ENCODE results near the gene MGAT4A. TPM values are rescaled to one million over a fixed set of nuclear protein-coding genes. Genes with fewer than 3 reads are reported as not detected.

Gene MGAT4A
- polyA plus RNA-seq, 2 donors = 2.8 to 3.0 TPM

GRCh38 chr2:98726205-98726604 is 4.7 kb downstream of the MGAT4A start:
- Histone ChIP-seq H3K27me3 (ENCODE audit: control insufficient read depth in 1 of 2, insufficient read depth in 2 of 2, low read length in 2 of 2) (no peaks in the 10 kb centered on the region), H3K36me3 (ENCODE audit: control insufficient read depth in 2 of 2, insufficient read depth in 2 of 2, low read length in 1 of 2) (no peaks in the 10 kb centered on the region), H3K27ac (ENCODE audit: low read depth in 2 of 2, low read length in 1 of 2) (no peak overlapping the region), H3K4me1 (ENCODE audit: control insufficient read depth in 2 of 2, insufficient read depth in 2 of 2, low read length in 1 of 2) (no peaks in the 10 kb centered on the region), H3K4me3 (ENCODE audit: low read depth in 1 of 2, low read length in 2 of 2) (no peak overlapping the region), H3K9me3 (ENCODE audit: control insufficient read depth in 2 of 2, insufficient read depth in 1 of 2, low read depth in 1 of 2, low read length in 1 of 2) (no peaks in the 10 kb centered on the region)
- 73 to 76% methylated on average over 8 of the region's 8 CpGs for WGBS, 2 donors

DNA sequence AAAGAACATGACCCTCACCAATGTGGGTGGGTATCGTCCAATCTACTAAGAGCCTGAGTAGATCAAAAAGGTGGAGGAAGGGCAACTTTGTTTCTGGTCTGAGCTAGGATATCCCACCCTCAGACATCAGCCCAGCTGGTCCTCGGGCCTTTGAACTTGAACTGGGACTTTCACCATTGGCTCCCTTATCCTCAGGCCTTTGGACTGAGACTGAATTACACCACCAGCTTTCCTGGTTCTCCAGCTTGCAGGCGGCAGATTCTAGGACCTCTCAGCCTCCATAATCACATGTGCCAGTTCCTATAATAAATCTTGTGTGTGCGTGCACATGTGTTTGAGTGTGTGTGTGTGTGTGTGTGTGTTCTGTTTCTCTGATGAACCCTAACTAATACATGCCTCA is 10.6 kb downstream of the MGAT4A start:
- H3K27me3 ChIP-seq (ENCODE audit: control insufficient read depth in 1 of 2, insufficient read depth in 2 of 2, low read length in 2 of 2) = no peaks in the 10 kb centered on the region
- no peaks in the 10 kb centered on the region for H3K9me3 ChIP-seq (ENCODE audit: control insufficient read depth in 2 of 2, insufficient read depth in 1 of 2, low read depth in 1 of 2, low read length in 1 of 2)
- H3K36me3 ChIP-seq (ENCODE audit: control insufficient read depth in 2 of 2, insufficient read depth in 2 of 2, low read length in 1 of 2) = no peaks in the 10 kb centered on the region
- no peak overlapping the region for H3K4me3 ChIP-seq (ENCODE audit: low read depth in 1 of 2, low read length in 2 of 2)
- no peak overlapping the region for H3K27ac ChIP-seq (ENCODE audit: low read depth in 2 of 2, low read length in 1 of 2)
- WGBS, 2 donors = 90 to 97% methylated on average over 4 of the region's 4 CpGs
- H3K4me1 ChIP-seq (ENCODE audit: control insufficient read depth in 2 of 2, insufficient read depth in 2 of 2, low read length in 1 of 2) = no peaks in the 10 kb centered on the region

GRCh38 chr2:98717621-98718020 is 13.3 kb downstream of the MGAT4A start:
- Histone ChIP-seq H3K27me3 (ENCODE audit: control insufficient read depth in 1 of 2, insufficient read depth in 2 of 2, low read length in 2 of 2) (no peaks in the 10 kb centered on the region), H3K4me1 (ENCODE audit: control insufficient read depth in 2 of 2, insufficient read depth in 2 of 2, low read length in 1 of 2) (no peaks in the 10 kb centered on the region), H3K4me3 (ENCODE audit: low read depth in 1 of 2, low read length in 2 of 2) (no peak overlapping the region), H3K9me3 (ENCODE audit: control insufficient read depth in 2 of 2, insufficient read depth in 1 of 2, low read depth in 1 of 2, low read length in 1 of 2) (no peaks in the 10 kb centered on the region), H3K27ac (ENCODE audit: low read depth in 2 of 2, low read length in 1 of 2) (no peak overlapping the region), H3K36me3 (ENCODE audit: control insufficient read depth in 2 of 2, insufficient read depth in 2 of 2, low read length in 1 of 2) (no peaks in the 10 kb centered on the region)
- WGBS, 2 donors = 80 to 82% methylated on average over 6 of the region's 6 CpGs

DNA sequence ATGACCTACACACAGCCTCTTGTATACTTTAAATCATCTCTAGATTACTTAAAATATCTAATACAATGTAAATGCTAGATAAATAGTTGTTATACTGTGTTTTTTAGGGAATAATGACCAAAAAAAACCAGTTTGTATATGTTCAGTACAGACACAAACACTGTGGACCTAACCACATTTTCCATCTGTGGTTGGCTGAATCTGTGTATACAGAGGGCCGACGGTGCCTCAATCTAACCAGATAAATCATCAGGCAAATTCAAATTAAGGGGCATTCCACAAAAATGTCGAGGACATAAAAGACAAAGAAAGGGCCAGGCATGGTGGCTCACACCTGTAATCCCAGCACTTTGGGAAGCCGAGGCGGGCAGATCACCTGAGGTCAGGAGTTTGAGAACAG is 14.1 kb downstream of the MGAT4A start:
- no peaks in the 10 kb centered on the region for H3K9me3 ChIP-seq (ENCODE audit: control insufficient read depth in 2 of 2, insufficient read depth in 1 of 2, low read depth in 1 of 2, low read length in 1 of 2)
- H3K27me3 ChIP-seq (ENCODE audit: control insufficient read depth in 1 of 2, insufficient read depth in 2 of 2, low read length in 2 of 2) = no peaks in the 10 kb centered on the region
- WGBS, 2 donors = 81 to 84% methylated on average over 5 of the region's 5 CpGs
- H3K4me1 ChIP-seq (ENCODE audit: control insufficient read depth in 2 of 2, insufficient read depth in 2 of 2, low read length in 1 of 2) = no peaks in the 10 kb centered on the region
- no peak overlapping the region for H3K4me3 ChIP-seq (ENCODE audit: low read depth in 1 of 2, low read length in 2 of 2)
- no peak overlapping the region for H3K27ac ChIP-seq (ENCODE audit: low read depth in 2 of 2, low read length in 1 of 2)
- H3K36me3 ChIP-seq (ENCODE audit: control insufficient read depth in 2 of 2, insufficient read depth in 2 of 2, low read length in 1 of 2) = no peaks in the 10 kb centered on the region

DNA sequence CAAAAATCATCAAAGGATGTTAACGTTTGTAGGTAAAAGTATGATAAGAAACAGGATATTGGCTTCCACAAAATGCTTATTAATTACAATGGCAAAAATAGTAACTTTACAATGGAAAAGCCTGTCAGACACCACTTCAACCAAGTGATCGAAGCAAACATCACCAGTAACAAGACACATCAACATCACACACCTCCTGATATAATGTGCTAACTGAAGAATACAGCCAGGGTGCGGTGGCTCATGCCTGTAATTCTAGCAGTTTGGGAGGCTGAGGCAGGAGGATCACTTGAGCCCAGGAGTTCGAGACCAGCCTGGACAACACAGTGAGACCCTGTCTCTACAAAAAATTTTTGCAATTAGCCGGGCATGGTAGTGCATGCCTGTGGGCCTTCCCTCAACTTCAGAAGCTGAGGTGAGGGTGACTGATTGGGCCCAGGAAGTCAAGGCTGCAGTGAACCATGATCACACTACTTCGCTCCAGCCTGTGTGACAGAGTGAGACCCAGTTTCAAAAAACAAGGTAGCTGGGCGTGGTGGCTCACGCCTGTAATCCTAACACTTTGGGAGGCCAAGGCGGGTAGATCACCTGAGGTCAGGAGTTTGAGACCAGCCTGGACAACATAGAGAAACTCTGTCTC is 15.0 kb downstream of the MGAT4A start:
- 84 to 86% methylated on average over 9 of the region's 9 CpGs for WGBS, 2 donors

GRCh38 chr2:98713332-98714015 is 17.5 kb downstream of the MGAT4A start:
- H3K4me3 ChIP-seq (ENCODE audit: low read depth in 1 of 2, low read length in 2 of 2) = no peak overlapping the region
- H3K27me3 ChIP-seq (ENCODE audit: control insufficient read depth in 1 of 2, insufficient read depth in 2 of 2, low read length in 2 of 2) = no peaks in the 10 kb centered on the region
- WGBS, 2 donors = 66 to 76% methylated on average over 4 of the region's 4 CpGs
- no peak overlapping the region for H3K27ac ChIP-seq (ENCODE audit: low read depth in 2 of 2, low read length in 1 of 2)
- H3K4me1 ChIP-seq (ENCODE audit: control insufficient read depth in 2 of 2, insufficient read depth in 2 of 2, low read length in 1 of 2) = no peaks in the 10 kb centered on the region
- H3K9me3 ChIP-seq (ENCODE audit: control insufficient read depth in 2 of 2, insufficient read depth in 1 of 2, low read depth in 1 of 2, low read length in 1 of 2) = no peaks in the 10 kb centered on the region
- no peaks in the 10 kb centered on the region for H3K36me3 ChIP-seq (ENCODE audit: control insufficient read depth in 2 of 2, insufficient read depth in 2 of 2, low read length in 1 of 2)

More for the DNA sequence above, 15.0 kb downstream of the MGAT4A start:
- Histone ChIP-seq H3K9me3 (ENCODE audit: control insufficient read depth in 2 of 2, insufficient read depth in 1 of 2, low read depth in 1 of 2, low read length in 1 of 2) (no peaks in the 10 kb centered on the region), H3K27ac (ENCODE audit: low read depth in 2 of 2, low read length in 1 of 2) (no peak overlapping the region), H3K4me1 (ENCODE audit: control insufficient read depth in 2 of 2, insufficient read depth in 2 of 2, low read length in 1 of 2) (no peaks in the 10 kb centered on the region), H3K27me3 (ENCODE audit: control insufficient read depth in 1 of 2, insufficient read depth in 2 of 2, low read length in 2 of 2) (no peaks in the 10 kb centered on the region), H3K4me3 (ENCODE audit: low read depth in 1 of 2, low read length in 2 of 2) (no peak overlapping the region), H3K36me3 (ENCODE audit: control insufficient read depth in 2 of 2, insufficient read depth in 2 of 2, low read length in 1 of 2) (no peaks in the 10 kb centered on the region)

- Histone ChIP-seq H3K27me3 (ENCODE audit: control insufficient read depth in 1 of 2, insufficient read depth in 2 of 2, low read length in 2 of 2) (no peaks in the 10 kb centered on the region), H3K4me1 (ENCODE audit: control insufficient read depth in 2 of 2, insufficient read depth in 2 of 2, low read length in 1 of 2) (no peaks in the 10 kb centered on the region), H3K27ac (ENCODE audit: low read depth in 2 of 2, low read length in 1 of 2) (no peak overlapping the region), H3K4me3 (ENCODE audit: low read depth in 1 of 2, low read length in 2 of 2) (no peak overlapping the region), H3K9me3 (ENCODE audit: control insufficient read depth in 2 of 2, insufficient read depth in 1 of 2, low read depth in 1 of 2, low read length in 1 of 2) (no peaks in the 10 kb centered on the region), H3K36me3 (ENCODE audit: control insufficient read depth in 2 of 2, insufficient read depth in 2 of 2, low read length in 1 of 2) (no peaks in the 10 kb centered on the region)
- 92 to 96% methylated on average over 3 of the region's 3 CpGs for WGBS, 2 donors
Observed at GRCh38 chr2:98712145-98712544, 18.8 kb downstream of the MGAT4A start.

- Histone ChIP-seq H3K27ac (ENCODE audit: low read depth in 2 of 2, low read length in 1 of 2) (no peak overlapping the region), H3K36me3 (ENCODE audit: control insufficient read depth in 2 of 2, insufficient read depth in 2 of 2, low read length in 1 of 2) (no peaks in the 10 kb centered on the region), H3K4me1 (ENCODE audit: control insufficient read depth in 2 of 2, insufficient read depth in 2 of 2, low read length in 1 of 2) (no peaks in the 10 kb centered on the region), H3K4me3 (ENCODE audit: low read depth in 1 of 2, low read length in 2 of 2) (no peak overlapping the region), H3K27me3 (ENCODE audit: control insufficient read depth in 1 of 2, insufficient read depth in 2 of 2, low read length in 2 of 2) (no peaks in the 10 kb centered on the region), H3K9me3 (ENCODE audit: control insufficient read depth in 2 of 2, insufficient read depth in 1 of 2, low read depth in 1 of 2, low read length in 1 of 2) (no peaks in the 10 kb centered on the region)
- WGBS, 2 donors = 68 to 76% methylated on average over 3 of the region's 3 CpGs
Observed at GRCh38 chr2:98711506-98711905, 19.4 kb downstream of the MGAT4A start.

DNA sequence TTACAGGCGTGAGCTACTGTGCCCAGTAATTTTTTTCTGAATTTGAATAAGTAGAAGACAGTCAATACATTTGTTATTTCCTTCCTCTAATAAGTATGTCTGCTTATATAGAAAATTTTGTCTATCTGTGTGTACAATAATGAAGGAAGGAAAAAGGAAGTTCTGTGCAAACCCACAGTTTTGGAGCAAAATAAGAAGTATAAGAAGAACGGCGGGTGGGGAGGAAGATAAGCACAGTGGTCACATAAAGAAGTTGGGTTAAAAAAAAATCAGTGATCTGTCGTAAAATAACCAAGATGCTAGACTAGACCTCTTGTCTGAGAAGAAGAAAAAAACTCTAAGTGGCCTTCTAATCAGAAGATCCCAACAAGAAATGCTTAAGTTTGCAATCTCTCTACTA is 20.2 kb downstream of the MGAT4A start:
- H3K4me1 ChIP-seq (ENCODE audit: control insufficient read depth in 2 of 2, insufficient read depth in 2 of 2, low read length in 1 of 2) = no peaks in the 10 kb centered on the region
- no peaks in the 10 kb centered on the region for H3K27me3 ChIP-seq (ENCODE audit: control insufficient read depth in 1 of 2, insufficient read depth in 2 of 2, low read length in 2 of 2)
- no peaks in the 10 kb centered on the region for H3K36me3 ChIP-seq (ENCODE audit: control insufficient read depth in 2 of 2, insufficient read depth in 2 of 2, low read length in 1 of 2)
- 78 to 87% methylated on average over 4 of the region's 4 CpGs for WGBS, 2 donors
- no peak overlapping the region for H3K27ac ChIP-seq (ENCODE audit: low read depth in 2 of 2, low read length in 1 of 2)
- H3K4me3 ChIP-seq (ENCODE audit: low read depth in 1 of 2, low read length in 2 of 2) = no peak overlapping the region
- no peaks in the 10 kb centered on the region for H3K9me3 ChIP-seq (ENCODE audit: control insufficient read depth in 2 of 2, insufficient read depth in 1 of 2, low read depth in 1 of 2, low read length in 1 of 2)

DNA sequence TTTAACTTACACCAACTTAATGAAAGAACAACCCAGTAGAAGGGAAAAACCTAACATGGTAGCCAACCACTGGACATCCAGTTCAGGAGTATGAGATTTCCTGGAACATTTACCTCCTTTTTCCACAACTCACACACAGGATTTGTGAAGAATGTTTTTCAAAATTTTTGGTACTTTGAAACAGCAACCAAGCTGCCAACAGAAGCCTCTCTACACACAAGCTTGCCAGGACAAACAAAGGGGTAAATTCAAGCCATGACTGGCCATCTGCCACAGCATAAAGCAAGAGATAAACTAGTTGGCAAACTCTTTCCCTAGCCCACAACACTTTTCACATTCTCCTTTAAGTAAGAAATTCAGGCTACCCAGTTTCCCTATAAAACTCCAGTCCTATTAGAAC is 21.4 kb downstream of the MGAT4A start:
- H3K4me1 ChIP-seq (ENCODE audit: control insufficient read depth in 2 of 2, insufficient read depth in 2 of 2, low read length in 1 of 2) = no peaks in the 10 kb centered on the region

More for the DNA sequence above, 21.4 kb downstream of the MGAT4A start:
- H3K9me3 ChIP-seq (ENCODE audit: control insufficient read depth in 2 of 2, insufficient read depth in 1 of 2, low read depth in 1 of 2, low read length in 1 of 2) = no peaks in the 10 kb centered on the region
- no peak overlapping the region for H3K27ac ChIP-seq (ENCODE audit: low read depth in 2 of 2, low read length in 1 of 2)
- no peaks in the 10 kb centered on the region for H3K27me3 ChIP-seq (ENCODE audit: control insufficient read depth in 1 of 2, insufficient read depth in 2 of 2, low read length in 2 of 2)
- no peaks in the 10 kb centered on the region for H3K36me3 ChIP-seq (ENCODE audit: control insufficient read depth in 2 of 2, insufficient read depth in 2 of 2, low read length in 1 of 2)
- no peak overlapping the region for H3K4me3 ChIP-seq (ENCODE audit: low read depth in 1 of 2, low read length in 2 of 2)

All from esophagus (tissue), 2 donors.